Fibroblast of the aortic adventitia (primary cell): ENCODE data around the gene DDRGK1. TPM values are rescaled to one million over a fixed set of nuclear protein-coding genes. Genes with fewer than 3 reads are reported as not detected.
A peak's percentile ranks its signal among the peaks of the same experiment; 100 is the strongest.

ENCODE experiments used
- DNase-seq: peaks from one replicate; pipeline ENCODE4 v3.0.0-alpha.2; 2010; ENCODE audit warnings: low read depth
- H3K4me3 ChIP-seq: 2 replicates; pipeline ENCODE4 v1.5.1; 2011; ENCODE audit warnings: low read depth, mild to moderate bottlenecking, control low read depth, low read length, moderate library complexity
- CTCF ChIP-seq: IDR thresholded peaks from 2 replicates; pipeline ENCODE4 v1.5.1; 2011; ENCODE audit warnings: mild to moderate bottlenecking, low read length, control low read depth, inconsistent platforms; ENCODE audit not compliant: insufficient read depth
- total RNA-seq: library from RNA; depleted of rRNA; stranded (reverse); fragments of >200 nt; gene quantifications from 2 replicates; pipeline ENCODE4 v1.2.3, GENCODE V29; 2012; ENCODE audit warnings: low replicate concordance

Gene DDRGK1
- total RNA-seq, 1 donor = 24.9 TPM

GRCh38 chr20:3235666-3236324, 31.3 kb upstream of the DDRGK1 start:
- no peak for TF ChIP-seq CTCF
- peak; percentile 26 for DNase-seq

GRCh38 chr20:3233991-3234498, 29.6 kb upstream of the DDRGK1 start:
- H3K4me3 ChIP-seq = no peak overlapping the region
- TF ChIP-seq CTCF = no peak
- no peak for DNase-seq

More at GRCh38 chr20:3235666-3236324, 31.3 kb upstream of the DDRGK1 start:
- H3K4me3 ChIP-seq = no peak overlapping the region

- DNase-seq = no peak
- TF ChIP-seq CTCF = no peak
- no peak overlapping the region for H3K4me3 ChIP-seq
Observed at GRCh38 chr20:3233131-3233990, 28.9 kb upstream of the DDRGK1 start.

GRCh38 chr20:3231889-3232588, 27.6 kb upstream of the DDRGK1 start:
- TF ChIP-seq CTCF = no peak
- no peak overlapping the region for H3K4me3 ChIP-seq
- no peak for DNase-seq

GRCh38 chr20:3231116-3231515, 26.6 kb upstream of the DDRGK1 start:
- DNase-seq = no peak
- TF ChIP-seq CTCF = no peak

GRCh38 chr20:3229798-3230197, 25.3 kb upstream of the DDRGK1 start:
- TF ChIP-seq CTCF = no peak
- no peak for DNase-seq
- H3K4me3 ChIP-seq = no peak overlapping the region

More at GRCh38 chr20:3231116-3231515, 26.6 kb upstream of the DDRGK1 start:
- H3K4me3 ChIP-seq = no peak overlapping the region
